Subcutaneous adipose tissue (tissue), 4 donors: ENCODE results near the gene ERCC4. TPM values are rescaled to one million over a fixed set of nuclear protein-coding genes. Genes with fewer than 3 reads are reported as not detected.

Experiments used
- CTCF ChIP-seq: fragments of 450-650 bp; IDR thresholded peaks from one replicate; pipeline ENCODE4 v1.5.1; 2016; ENCODE audit warnings: low read depth, mild to moderate bottlenecking, control low read depth, antibody characterized with exemption, moderate library complexity
- total RNA-seq, 4 donors: library from RNA; depleted of rRNA; stranded (reverse); fragments of >200 nt; gene quantifications; one replicate each; pipeline ENCODE4 v1.1.0, GENCODE V29; 2016

Gene ERCC4
- 10 to 100 TPM in 1 of 4 donors, 1 to 10 TPM in 3; 4.6 to 10.8 (median 8.5) TPM for total RNA-seq

GRCh38 chr16:13919683-13920509 is at the start of gene ERCC4:
ERCC4 (plus strand) TSS chr16:13920154; CDS start chr16:13920166, 12 bp downstream.
- TF ChIP-seq CTCF = no peak

GRCh38 chr16:13873835-13874438 is 46.0 kb upstream of the ERCC4 start:
- TF ChIP-seq CTCF = no peak

- TF ChIP-seq CTCF = no peak
Measured at GRCh38 chr16:13875614-13876284, 44.2 kb upstream of the ERCC4 start.

GRCh38 chr16:13883276-13883675 is 36.7 kb upstream of the ERCC4 start:
- no peak for TF ChIP-seq CTCF

GRCh38 chr16:13883881-13884280 is 36.1 kb upstream of the ERCC4 start:
- no peak for TF ChIP-seq CTCF

GRCh38 chr16:13885700-13886099 is 34.3 kb upstream of the ERCC4 start:
- no peak for TF ChIP-seq CTCF

GRCh38 chr16:13886608-13887007 is 33.3 kb upstream of the ERCC4 start:
- no peak for TF ChIP-seq CTCF
